SK-N-SH treated with all-trans-retinoic acid at 6 μM for 48 hours (cell line): ENCODE data around the gene CABYR.

Experiments used
- ARNTL ChIP-seq: fragments of 450-650 bp; formaldehyde crosslinking; IDR thresholded peaks from 2 replicates; pipeline ENCODE4 v1.5.0; 2020; ENCODE audit warnings: low read depth, mild to moderate bottlenecking, moderate library complexity, borderline replicate concordance
- CREB5 ChIP-seq: fragments of 250-450 bp; sonication (Bioruptor Pico); IDR thresholded peaks from 2 replicates; pipeline ENCODE4 v1.5.1; 2020; ENCODE audit warnings: low read depth, mild to moderate bottlenecking, moderate library complexity
- CSRNP3 ChIP-seq: fragments of 250-450 bp; sonication (Bioruptor Pico); IDR thresholded peaks from 2 replicates; pipeline ENCODE4 v1.5.1; 2021; ENCODE audit warnings: mild to moderate bottlenecking, moderate library complexity
- ESRRG ChIP-seq: fragments of 250-450 bp; sonication (Bioruptor Pico); IDR thresholded peaks from 2 replicates; pipeline ENCODE4 v1.6.1; 2021; ENCODE audit warnings: mild to moderate bottlenecking
- ISL1 ChIP-seq: fragments of 250-450 bp; sonication (Bioruptor Pico); IDR thresholded peaks from 2 replicates; pipeline ENCODE4 v2.1.2; 2022; ENCODE audit warnings: mild to moderate bottlenecking, moderate library complexity
- OSR1 ChIP-seq: fragments of 250-450 bp; sonication (Bioruptor Pico); IDR thresholded peaks from 2 replicates; pipeline ENCODE4 v1.8.0; 2022; ENCODE audit warnings: moderate library complexity, mild to moderate bottlenecking, inconsistent platforms
- PATZ1 ChIP-seq: fragments of 250-450 bp; sonication (Bioruptor Pico); IDR thresholded peaks from 2 replicates; pipeline ENCODE4 v1.8.0; 2020; ENCODE audit warnings: mild to moderate bottlenecking, moderate library complexity, borderline replicate concordance
- POU6F1 ChIP-seq: fragments of 250-450 bp; sonication (Bioruptor Pico); IDR thresholded peaks from 2 replicates; pipeline ENCODE4 v1.8.0; 2021; ENCODE audit warnings: low read depth, mild to moderate bottlenecking, moderate library complexity, borderline replicate concordance
- PPARA ChIP-seq: fragments of 250-450 bp; sonication (Bioruptor Pico); IDR thresholded peaks from 2 replicates; pipeline ENCODE4 v1.5.0; 2020; ENCODE audit warnings: mild to moderate bottlenecking, borderline replicate concordance
- RARB ChIP-seq: fragments of 250-450 bp; sonication (Bioruptor Pico); IDR thresholded peaks from 2 replicates; pipeline ENCODE4 v1.8.0; 2021; ENCODE audit warnings: mild to moderate bottlenecking, moderate library complexity
- ZFP3 ChIP-seq: fragments of 250-450 bp; sonication (Bioruptor Pico); IDR thresholded peaks from 2 replicates; pipeline ENCODE4 v1.5.0; 2020; ENCODE audit warnings: mild to moderate bottlenecking, moderate library complexity
- ZFP30 ChIP-seq: fragments of 450-650 bp; formaldehyde crosslinking; IDR thresholded peaks from 2 replicates; pipeline ENCODE4 v1.5.0; 2022; ENCODE audit warnings: mild to moderate bottlenecking, moderate library complexity
- ZNF70 ChIP-seq: fragments of 450-650 bp; formaldehyde crosslinking; IDR thresholded peaks from 2 replicates; pipeline ENCODE4 v1.5.0; 2020; ENCODE audit warnings: mild to moderate bottlenecking, moderate library complexity
- ZNF8 ChIP-seq: fragments of 450-650 bp; formaldehyde crosslinking; IDR thresholded peaks from 2 replicates; pipeline ENCODE4 v1.5.0; 2020; ENCODE audit warnings: mild to moderate bottlenecking, moderate library complexity

GRCh38 chr18:24128700-24129099 lies 10.2 kb upstream of the CABYR start:
- TF ChIP-seq ZNF70 (CRISPR knock-in tag), result no peak
- no peak for TF ChIP-seq ZFP3 (CRISPR knock-in tag)
- TF ChIP-seq PATZ1 (CRISPR knock-in tag), result no peak
- no peak for TF ChIP-seq POU6F1
- TF ChIP-seq ARNTL (CRISPR knock-in tag), result no peak
- no peak for TF ChIP-seq PPARA (CRISPR knock-in tag)
- TF ChIP-seq RARB, result no peak
- no peak for TF ChIP-seq ESRRG (CRISPR knock-in tag)
- no peak for TF ChIP-seq CSRNP3 (CRISPR knock-in tag)
- no peak for TF ChIP-seq ZNF8 (CRISPR knock-in tag)
- TF ChIP-seq CREB5, result no peak
- TF ChIP-seq ZFP30 (CRISPR knock-in tag), result no peak
- TF ChIP-seq ISL1 (CRISPR knock-in tag), result no peak
- TF ChIP-seq OSR1 (CRISPR knock-in tag), result no peak
